GM12873 (cell line): Measurements from ENCODE around the gene CNTN4.

Experiments used
- CTCF ChIP-seq: IDR thresholded peaks from 2 replicates; pipeline ENCODE4 v1.5.1; 2012; ENCODE audit warnings: low read depth, mild to moderate bottlenecking, moderate library complexity, low read length, control low read depth; ENCODE audit not compliant: insufficient read depth; ENCODE audit errors: missing control alignments

CNTN4 gene

GRCh38 chr3:3020209-3020608 lies 921.5 kb downstream of the CNTN4 start:
- TF ChIP-seq CTCF: no peak

GRCh38 chr3:3023111-3023745 lies 924.6 kb downstream of the CNTN4 start:
- TF ChIP-seq CTCF: no peak

GRCh38 chr3:3027976-3028567 lies 929.4 kb downstream of the CNTN4 start:
- TF ChIP-seq CTCF: no peak

- TF ChIP-seq CTCF: no peak
Observed at GRCh38 chr3:3031326-3031725, 932.7 kb downstream of the CNTN4 start.

- TF ChIP-seq CTCF: no peak
Observed at GRCh38 chr3:3037156-3037555, 938.5 kb downstream of the CNTN4 start.

- no peak for TF ChIP-seq CTCF
Observed at GRCh38 chr3:3038201-3038991, 939.7 kb downstream of the CNTN4 start.

- no peak for TF ChIP-seq CTCF
Observed at GRCh38 chr3:3053974-3054373, 955.3 kb downstream of the CNTN4 start.
